Ishikawa (cell line): ENCODE measurements around the gene AKR1C3.

Experiments used
- CEBPB ChIP-seq: IDR thresholded peaks from 2 replicates; pipeline ENCODE4 v1.6.1; 2012
- CREB1 ChIP-seq: IDR thresholded peaks from 2 replicates; pipeline ENCODE4 v1.6.1; 2012; ENCODE audit warnings: low read depth
- EGR1 ChIP-seq: IDR thresholded peaks from 2 replicates; pipeline ENCODE4 v1.6.1; 2012
- EP300 ChIP-seq: IDR thresholded peaks from 2 replicates; pipeline ENCODE4 v1.6.1; 2012; ENCODE audit warnings: borderline replicate concordance
- FOXM1 ChIP-seq: IDR thresholded peaks from 2 replicates; pipeline ENCODE4 v1.6.1; 2012; ENCODE audit warnings: low read depth, borderline replicate concordance
- NFIC ChIP-seq: IDR thresholded peaks from 2 replicates; pipeline ENCODE4 v1.6.1; 2012
- RAD21 ChIP-seq: IDR thresholded peaks from 2 replicates; pipeline ENCODE4 v1.6.1; 2012; ENCODE audit warnings: low read depth
- TAF1 ChIP-seq: IDR thresholded peaks from 2 replicates; pipeline ENCODE4 v1.6.1; 2012; ENCODE audit warnings: low read depth, mild to moderate bottlenecking
- TCF12 ChIP-seq: IDR thresholded peaks from 2 replicates; pipeline ENCODE4 v1.6.1; 2012; ENCODE audit warnings: low read depth
- TEAD4 ChIP-seq: IDR thresholded peaks from 2 replicates; pipeline ENCODE4 v1.6.1; 2012
- YY1 ChIP-seq: IDR thresholded peaks from 2 replicates; pipeline ENCODE4 v1.6.1; 2012; ENCODE audit warnings: low read depth
- ZBTB7A ChIP-seq: IDR thresholded peaks from 2 replicates; pipeline ENCODE4 v1.6.1; 2012; ENCODE audit warnings: low read depth
- TF ChIP-seq, protein P1 (sequence below): IDR thresholded peaks from 2 replicates; pipeline ENCODE4 v1.6.1; 2012
- TF ChIP-seq, protein P2 (sequence below): IDR thresholded peaks from 2 replicates; pipeline ENCODE4 v1.6.1; 2012
- TF ChIP-seq, protein P3 (sequence below): IDR thresholded peaks from 2 replicates; pipeline ENCODE4 v1.6.1; 2012; ENCODE audit warnings: low read depth, mild to moderate bottlenecking

Gene AKR1C3

DNA sequence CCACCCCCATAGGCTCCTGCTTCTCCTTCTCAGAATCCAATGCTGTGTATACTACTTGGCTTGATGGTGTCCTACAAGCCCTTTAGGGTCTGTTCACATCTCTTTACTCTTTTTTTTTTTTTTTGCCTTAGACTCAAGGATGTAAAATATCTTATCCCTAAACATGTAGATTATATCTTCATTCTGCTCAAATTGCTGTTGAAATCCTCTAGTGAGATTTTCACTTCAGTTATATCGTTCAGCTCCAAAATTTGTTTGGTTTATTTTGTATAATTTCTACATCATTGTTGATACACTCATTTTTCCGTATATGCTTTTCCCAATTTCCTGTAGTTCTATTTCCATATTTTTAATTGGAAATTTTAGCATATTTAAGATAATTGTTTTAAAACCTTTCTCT lies 1.8 kb upstream of the AKR1C3 start:
- TF ChIP-seq, protein P1, sequence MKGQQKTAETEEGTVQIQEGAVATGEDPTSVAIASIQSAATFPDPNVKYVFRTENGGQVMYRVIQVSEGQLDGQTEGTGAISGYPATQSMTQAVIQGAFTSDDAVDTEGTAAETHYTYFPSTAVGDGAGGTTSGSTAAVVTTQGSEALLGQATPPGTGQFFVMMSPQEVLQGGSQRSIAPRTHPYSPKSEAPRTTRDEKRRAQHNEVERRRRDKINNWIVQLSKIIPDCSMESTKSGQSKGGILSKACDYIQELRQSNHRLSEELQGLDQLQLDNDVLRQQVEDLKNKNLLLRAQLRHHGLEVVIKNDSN, result no peak
- TF ChIP-seq TCF12 (no peak), TEAD4 (no peak), TAF1 (no peak), FOXM1 (no peak), NFIC (no peak), ZBTB7A (no peak), EP300 (no peak), CEBPB (no peak), CREB1 (no peak), EGR1 (no peak), RAD21 (no peak), YY1 (no peak)
- TF ChIP-seq, protein P2, sequence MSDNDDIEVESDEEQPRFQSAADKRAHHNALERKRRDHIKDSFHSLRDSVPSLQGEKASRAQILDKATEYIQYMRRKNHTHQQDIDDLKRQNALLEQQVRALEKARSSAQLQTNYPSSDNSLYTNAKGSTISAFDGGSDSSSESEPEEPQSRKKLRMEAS, result no peak
- TF ChIP-seq, protein P3, sequence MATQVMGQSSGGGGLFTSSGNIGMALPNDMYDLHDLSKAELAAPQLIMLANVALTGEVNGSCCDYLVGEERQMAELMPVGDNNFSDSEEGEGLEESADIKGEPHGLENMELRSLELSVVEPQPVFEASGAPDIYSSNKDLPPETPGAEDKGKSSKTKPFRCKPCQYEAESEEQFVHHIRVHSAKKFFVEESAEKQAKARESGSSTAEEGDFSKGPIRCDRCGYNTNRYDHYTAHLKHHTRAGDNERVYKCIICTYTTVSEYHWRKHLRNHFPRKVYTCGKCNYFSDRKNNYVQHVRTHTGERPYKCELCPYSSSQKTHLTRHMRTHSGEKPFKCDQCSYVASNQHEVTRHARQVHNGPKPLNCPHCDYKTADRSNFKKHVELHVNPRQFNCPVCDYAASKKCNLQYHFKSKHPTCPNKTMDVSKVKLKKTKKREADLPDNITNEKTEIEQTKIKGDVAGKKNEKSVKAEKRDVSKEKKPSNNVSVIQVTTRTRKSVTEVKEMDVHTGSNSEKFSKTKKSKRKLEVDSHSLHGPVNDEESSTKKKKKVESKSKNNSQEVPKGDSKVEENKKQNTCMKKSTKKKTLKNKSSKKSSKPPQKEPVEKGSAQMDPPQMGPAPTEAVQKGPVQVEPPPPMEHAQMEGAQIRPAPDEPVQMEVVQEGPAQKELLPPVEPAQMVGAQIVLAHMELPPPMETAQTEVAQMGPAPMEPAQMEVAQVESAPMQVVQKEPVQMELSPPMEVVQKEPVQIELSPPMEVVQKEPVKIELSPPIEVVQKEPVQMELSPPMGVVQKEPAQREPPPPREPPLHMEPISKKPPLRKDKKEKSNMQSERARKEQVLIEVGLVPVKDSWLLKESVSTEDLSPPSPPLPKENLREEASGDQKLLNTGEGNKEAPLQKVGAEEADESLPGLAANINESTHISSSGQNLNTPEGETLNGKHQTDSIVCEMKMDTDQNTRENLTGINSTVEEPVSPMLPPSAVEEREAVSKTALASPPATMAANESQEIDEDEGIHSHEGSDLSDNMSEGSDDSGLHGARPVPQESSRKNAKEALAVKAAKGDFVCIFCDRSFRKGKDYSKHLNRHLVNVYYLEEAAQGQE, result no peak

DNA sequence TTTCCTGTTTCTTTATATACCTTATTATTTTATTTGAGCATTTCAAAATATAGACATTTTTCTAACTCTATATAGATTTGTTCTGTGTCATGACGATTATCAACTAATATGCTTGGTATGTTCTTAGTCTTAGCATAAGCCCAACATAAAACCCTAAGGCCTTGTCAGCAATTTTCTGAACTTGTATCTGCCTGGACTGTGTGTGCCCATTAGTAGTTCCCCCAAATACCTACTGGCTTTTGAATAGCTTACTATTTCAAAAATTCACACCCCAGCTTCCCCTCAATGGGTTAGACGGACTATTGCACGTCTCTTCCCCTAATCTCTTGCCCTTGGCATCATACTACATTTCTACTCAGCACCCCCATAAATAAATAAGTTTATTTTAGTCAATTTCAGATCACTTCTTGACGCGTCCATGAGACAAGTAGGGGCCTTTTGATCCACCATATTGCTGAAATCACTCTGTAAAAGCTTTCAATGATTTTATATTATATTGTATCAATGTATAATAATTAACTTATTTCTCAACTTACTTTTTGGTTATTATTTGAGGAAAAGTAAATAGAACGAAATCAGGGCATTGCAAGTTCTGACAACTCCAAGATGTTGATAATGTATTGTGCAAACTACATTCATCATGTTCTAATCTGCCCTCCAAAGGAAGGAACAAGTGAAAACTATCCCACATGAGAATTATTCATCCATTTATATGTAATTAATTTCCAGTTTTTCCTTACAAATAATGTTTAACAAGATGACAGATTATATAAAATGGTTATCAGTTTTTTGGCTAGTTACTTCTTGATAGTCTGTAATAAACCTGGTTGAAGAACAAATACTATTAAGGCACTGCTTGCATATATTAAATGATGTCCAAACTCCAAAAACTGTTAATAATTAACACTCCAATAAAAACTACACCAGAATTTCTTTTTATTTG lies 1.1 kb upstream of the AKR1C3 start:
- TF ChIP-seq, protein P2, result no peak

DNA sequence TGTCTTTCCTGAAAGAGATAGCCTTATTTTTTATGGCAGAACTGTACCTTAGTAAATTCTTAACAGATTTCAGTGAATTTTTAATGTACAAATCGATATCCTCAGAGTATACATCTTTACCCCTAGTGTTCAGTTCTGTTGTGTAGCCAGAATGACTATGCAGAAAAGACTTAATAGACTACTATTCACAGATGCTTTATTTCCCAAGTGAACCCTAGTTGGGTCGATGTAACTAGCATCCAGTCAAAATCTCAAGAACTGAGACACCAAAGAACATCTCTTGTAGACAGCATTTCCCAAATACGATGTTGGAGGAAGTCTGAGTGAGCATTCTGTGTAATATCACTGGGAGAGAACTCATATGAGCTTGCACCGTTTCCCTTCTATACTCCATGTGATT lies 1.5 kb downstream of the AKR1C3 start:
- TF ChIP-seq TEAD4 (no peak), CREB1 (no peak), CEBPB (no peak), YY1 (no peak), TAF1 (no peak), RAD21 (no peak)
- TF ChIP-seq, protein P3, result no peak
- TF ChIP-seq, protein P1, result no peak

DNA sequence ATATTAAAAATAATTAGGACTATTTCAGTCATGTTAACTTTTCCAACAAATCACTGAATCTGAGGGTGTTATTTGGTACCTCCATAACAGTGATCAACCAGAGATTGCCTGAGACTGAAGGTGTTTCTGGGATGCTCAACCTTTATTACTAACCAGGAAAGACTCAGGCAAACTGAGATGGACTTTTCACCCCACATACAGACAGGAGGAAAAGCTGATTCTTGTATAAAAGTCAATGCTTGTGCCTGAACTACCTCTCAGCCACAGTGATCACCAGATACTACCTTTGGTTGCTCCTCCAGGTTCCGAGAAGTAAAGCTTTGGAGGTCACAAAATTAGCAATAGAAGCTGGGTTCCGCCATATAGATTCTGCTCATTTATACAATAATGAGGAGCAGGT lies 1.9 kb downstream of the AKR1C3 start:
- TF ChIP-seq EP300 (no peak), CREB1 (no peak), NFIC (no peak), TEAD4 (no peak), FOXM1 (no peak), CEBPB (no peak), TAF1 (no peak), RAD21 (no peak), ZBTB7A (no peak)
- TF ChIP-seq, protein P2, result no peak
- TF ChIP-seq, protein P1, result no peak

DNA sequence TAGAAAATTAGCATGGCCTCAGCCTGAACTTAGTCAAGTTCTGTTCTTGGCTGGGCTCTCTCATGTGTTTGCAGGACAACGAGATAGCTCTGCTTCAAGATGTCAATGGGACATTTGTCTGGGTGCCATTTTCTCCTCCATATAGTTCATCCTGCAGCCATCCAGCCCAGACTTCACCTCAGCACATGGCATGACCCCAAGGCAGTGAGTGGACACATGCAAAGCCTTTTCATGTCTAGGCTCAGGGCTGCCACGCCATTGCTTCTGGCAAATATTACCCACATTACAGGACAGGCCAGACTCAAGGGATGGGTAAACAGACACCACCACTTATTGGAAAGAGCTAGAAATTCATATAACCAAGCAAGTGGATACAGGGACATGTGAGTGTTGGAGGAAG lies 9.3 kb downstream of the AKR1C3 start:
- no peak for TF ChIP-seq TAF1
- TF ChIP-seq, protein P2, result no peak
- TF ChIP-seq, protein P1, result no peak
- TF ChIP-seq RAD21, result no peak
- TF ChIP-seq, protein P3, result no peak
- no peak for TF ChIP-seq FOXM1
